DND-41 (cell line): ENCODE measurements around the gene LRTM2.

Experiments used
- ATAC-seq: fragments of 200-7000 bp; cut with Tn5 transposase; 3 replicates; pipeline ENCODE4 v1.9.1; 2021; ENCODE audit warnings: low read depth; ENCODE audit not compliant: insufficient read depth
- DNase-seq: peaks from one replicate; pipeline ENCODE4 v3.0.0-alpha.2; 2020
- H2AFZ ChIP-seq: 2 replicates; pipeline ENCODE4 v1.6.0; 2012; ENCODE audit warnings: low read depth, low read length
- H3K27ac ChIP-seq: 2 replicates; pipeline ENCODE4 v1.5.1; 2012; ENCODE audit warnings: low read length, inconsistent platforms
- H3K27me3 ChIP-seq: fragments of 200-600 bp; sonication (generic); 2 replicates; pipeline ENCODE4 v1.6.0; 2012; ENCODE audit warnings: low read length, mild to moderate bottlenecking, inconsistent platforms; ENCODE audit not compliant: insufficient read depth, poor library complexity
- H3K36me3 ChIP-seq: 2 replicates; pipeline ENCODE4 v1.5.1; 2012; ENCODE audit warnings: low read length, inconsistent platforms; ENCODE audit not compliant: insufficient read depth
- H3K4me1 ChIP-seq: 2 replicates; pipeline ENCODE4 v1.5.1; 2012; ENCODE audit warnings: mild to moderate bottlenecking, low read length; ENCODE audit not compliant: insufficient read depth
- H3K4me2 ChIP-seq: 2 replicates; pipeline ENCODE4 v1.6.0; 2012; ENCODE audit warnings: mild to moderate bottlenecking, moderate library complexity, low read length, inconsistent platforms; ENCODE audit not compliant: insufficient read depth
- H3K4me3 ChIP-seq, 2 experiments: fragments of 200-600 bp in 1 of 2; shearing (Covaris generic) in 1 of 2; 2 replicates each; pipeline ENCODE4 v1.5.1; 2012 to 2016; ENCODE audit warnings: inconsistent platforms in 2 of 2, low read length in 2 of 2, mild to moderate bottlenecking in 2 of 2, low read depth in 1 of 2, moderate library complexity in 1 of 2
- H3K79me2 ChIP-seq: 2 replicates; pipeline ENCODE4 v1.6.0; 2012; ENCODE audit warnings: low read length, inconsistent platforms; ENCODE audit not compliant: insufficient read depth
- H3K9ac ChIP-seq: 2 replicates; pipeline ENCODE4 v1.6.0; 2012; ENCODE audit warnings: low read depth, mild to moderate bottlenecking, inconsistent platforms, low read length, moderate library complexity
- H3K9me3 ChIP-seq: 2 replicates; pipeline ENCODE4 v1.5.1; 2012; ENCODE audit warnings: low read length, moderate library complexity, mild to moderate bottlenecking, inconsistent platforms; ENCODE audit not compliant: insufficient read depth, severe bottlenecking
- H4K20me1 ChIP-seq: 2 replicates; pipeline ENCODE4 v1.6.0; 2012; ENCODE audit warnings: low read length; ENCODE audit not compliant: insufficient read depth
- CTCF ChIP-seq: IDR thresholded peaks from 2 replicates; pipeline ENCODE4 v1.5.1; 2012; ENCODE audit warnings: borderline replicate concordance, low read length, moderate library complexity, mild to moderate bottlenecking; ENCODE audit not compliant: poor library complexity, severe bottlenecking; ENCODE audit errors: extremely low read depth
- EZH2 ChIP-seq: IDR thresholded peaks from 3 replicates; pipeline ENCODE4 v1.6.1; 2012; ENCODE audit warnings: borderline replicate concordance, low read depth, mild to moderate bottlenecking, moderate library complexity, low read length, inconsistent platforms; ENCODE audit not compliant: severe bottlenecking

The LRTM2 gene

DNA sequence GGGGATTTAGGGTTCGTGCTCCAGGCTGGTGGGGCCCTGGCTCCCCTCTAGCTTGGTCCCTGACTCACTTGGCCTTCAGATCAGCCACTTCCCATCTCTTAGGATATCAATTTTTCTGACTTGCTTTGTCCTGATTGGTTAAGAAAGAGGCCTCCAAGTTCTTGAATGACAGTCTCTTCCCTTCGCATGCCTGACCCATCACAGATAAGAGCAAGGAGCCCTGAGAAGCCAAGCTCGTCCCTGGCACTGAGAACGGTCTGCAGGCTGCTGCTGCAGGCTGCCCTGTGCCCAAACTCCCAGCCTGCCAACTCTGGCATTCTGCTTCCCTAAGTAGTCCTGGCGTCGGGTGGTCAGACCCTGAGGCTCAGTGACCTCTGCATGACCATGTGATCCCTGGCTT, 794 bp upstream of the LRTM2 start:
- Histone ChIP-seq H3K36me3 (no peaks in the 10 kb centered on the region), H3K9me3 (no peaks in the 10 kb centered on the region), H3K4me1 (no peaks in the 10 kb centered on the region), H3K4me2 (no peak overlapping the region), H3K79me2 (no peaks in the 10 kb centered on the region), H3K27me3 (peaks cover 45% of the 10 kb centered on the region), H3K4me3 (no peak overlapping the region), H2AFZ (no peak overlapping the region), H3K9ac (no peak overlapping the region), H3K27ac (no peak overlapping the region), H4K20me1 (peaks cover 8% of the 10 kb centered on the region)
- ATAC-seq (no peak), DNase-seq (no peak)
- no peak for TF ChIP-seq CTCF
- no peak for TF ChIP-seq EZH2

- H2AFZ ChIP-seq = no peak overlapping the region
- ATAC-seq = no peak
- H4K20me1 ChIP-seq = peaks cover 8% of the 10 kb centered on the region
Measured at GRCh38 chr12:1820896-1821291, 529 bp downstream of the LRTM2 start.

DNA sequence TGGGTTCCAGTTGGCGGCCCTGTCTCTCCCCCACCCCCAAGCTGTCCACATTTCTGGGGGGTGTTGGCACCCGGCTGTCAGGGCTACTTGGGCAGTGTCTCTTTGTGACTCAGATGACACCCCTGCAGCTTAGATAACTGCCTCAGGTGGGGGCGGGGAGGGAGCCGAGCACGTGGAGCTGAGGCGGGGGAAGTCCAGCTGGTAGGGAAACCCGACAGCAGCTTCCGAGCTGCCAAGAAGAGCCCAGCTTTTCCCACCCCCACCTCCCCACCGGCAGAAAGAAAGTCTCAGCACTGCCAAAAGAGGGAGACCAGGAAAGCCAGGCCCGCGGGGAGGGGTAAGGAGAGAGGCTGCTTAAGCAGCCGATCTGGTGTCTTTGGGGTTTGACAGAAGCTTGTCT, 1.4 kb downstream of the LRTM2 start:
- Histone ChIP-seq H3K36me3 (no peaks in the 10 kb centered on the region), H3K27me3 (peaks cover 45% of the 10 kb centered on the region), H3K4me2 (no peak overlapping the region), H3K27ac (no peak overlapping the region), H3K79me2 (no peaks in the 10 kb centered on the region), H3K4me1 (no peaks in the 10 kb centered on the region), H2AFZ (no peak overlapping the region), H4K20me1 (peaks cover 8% of the 10 kb centered on the region), H3K9me3 (no peaks in the 10 kb centered on the region), H3K4me3 (no peak overlapping the region), H3K9ac (no peak overlapping the region)
- no peak for ATAC-seq
- DNase-seq = no peak
- TF ChIP-seq EZH2 (no peak), CTCF (no peak)

More at GRCh38 chr12:1820896-1821291, 529 bp downstream of the LRTM2 start:
- no peak overlapping the region for H3K27ac ChIP-seq
- H3K4me1 ChIP-seq = no peaks in the 10 kb centered on the region
- TF ChIP-seq EZH2 = no peak
- TF ChIP-seq CTCF = no peak
- no peaks in the 10 kb centered on the region for H3K36me3 ChIP-seq
- no peak overlapping the region for H3K4me2 ChIP-seq
- no peaks in the 10 kb centered on the region for H3K79me2 ChIP-seq
- H3K27me3 ChIP-seq = peaks cover 45% of the 10 kb centered on the region
- H3K9ac ChIP-seq = no peak overlapping the region
- H3K4me3 ChIP-seq = no peak overlapping the region
- no peaks in the 10 kb centered on the region for H3K9me3 ChIP-seq
- no peak for DNase-seq

DNA sequence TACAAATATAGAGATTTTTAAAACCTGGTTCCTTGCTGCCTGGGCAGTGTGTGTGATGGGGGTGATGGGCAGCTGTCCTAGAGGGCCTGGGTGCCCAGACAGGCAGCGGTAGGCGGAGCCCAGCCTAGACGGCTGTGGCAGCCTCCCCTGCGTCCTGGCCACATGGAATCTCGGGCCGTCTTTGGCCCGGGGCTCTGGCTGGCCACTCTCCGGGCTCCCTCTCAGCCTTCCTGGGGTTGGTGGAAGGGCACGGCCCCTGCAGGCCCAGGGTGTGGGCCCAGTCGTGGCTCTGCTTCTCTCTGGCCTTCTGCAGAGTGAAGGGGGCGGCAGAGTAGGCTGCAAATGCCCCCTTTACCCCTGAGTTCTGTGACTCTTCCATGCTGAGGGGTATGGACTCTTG, 2.3 kb downstream of the LRTM2 start:
- Histone ChIP-seq H3K79me2 (no peaks in the 10 kb centered on the region), H3K27me3 (peaks cover 45% of the 10 kb centered on the region), H3K9ac (no peak overlapping the region), H3K4me3 (no peak overlapping the region), H3K4me2 (no peak overlapping the region), H3K9me3 (no peaks in the 10 kb centered on the region), H4K20me1 (peaks cover 8% of the 10 kb centered on the region), H3K36me3 (no peaks in the 10 kb centered on the region), H2AFZ (no peak overlapping the region), H3K4me1 (no peaks in the 10 kb centered on the region), H3K27ac (no peak overlapping the region)
- DNase-seq (no peak), ATAC-seq (no peak)
- TF ChIP-seq EZH2 (no peak), CTCF (no peak)
